Heart left ventricle (tissue), 13 donors: ENCODE data around the gene SSBP4.

Source experiments
- CTCF ChIP-seq, 12 donors: fragments of 200-600 bp; sonication (generic) in 4 of 12; IDR thresholded peaks; one replicate each; pipeline versions ENCODE4 v1.5.0 to v1.8.0; 2018 to 2022; ENCODE audit warnings: antibody characterized with exemption in 12 of 12, mild to moderate bottlenecking in 5 of 12
- POLR2A ChIP-seq, 2 donors: fragments of 450-650 bp; IDR thresholded peaks; one replicate each; pipeline ENCODE4 v1.6.1; 2017; ENCODE audit warnings: antibody characterized with exemption in 2 of 2, mild to moderate bottlenecking in 2 of 2, moderate library complexity in 2 of 2
- donor health status: ischemic (EF 13 %, LVEDD 7.1; RV severe dilation, severe dysfunction).
- donor health status: DM: no; HTN: yes; CAD: no.
- donor health status: DM: no; HTN: no; CAD: no.
- donor health status: ischemic (EF 25% LVEDD 6.9; RV normal size, moderate dysfunction).
- donor health status: ischemic (EF 25% LVEDD 5.7; RV mildly dilated, moderate dysfunction).
- donor health status: ischemic (EF 35%, LVEDD 5.7; RV mildly dilated, moderate dysfunction).
- donor health status: nonischemic (EF 11% LVEDD 7.7; RV severe dilation, severe dysfunction).
- donor health status: DM: yes; HTN: yes; CAD: no.
- donor health status: PGD.
- donor health status: ischemic (EF 29% LVEDD 5.4; RV normal size, mild dysfunction).
- donor health status: nonischemic (EF 23%, LVEDD 6.1; RV moderate dilation, normal function).

DNA sequence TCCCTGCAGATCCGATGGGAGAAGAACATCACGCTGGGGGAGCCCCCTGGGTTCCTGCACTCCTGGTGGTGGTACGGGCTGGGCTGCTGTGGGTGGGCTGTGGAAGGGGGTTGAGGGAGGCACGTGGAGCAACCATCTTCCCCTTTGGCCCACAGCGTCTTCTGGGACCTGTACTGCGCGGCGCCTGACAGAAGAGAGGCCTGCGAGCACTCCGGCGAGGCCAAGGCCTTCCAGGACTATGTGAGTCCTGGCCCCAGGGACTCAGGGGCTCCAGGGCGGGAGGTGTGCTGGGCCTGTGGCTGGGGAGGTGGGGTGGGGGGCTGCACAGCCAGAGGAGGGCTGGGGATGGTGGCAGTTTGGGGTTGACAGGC is 8.5 kb downstream of the SSBP4 start:
- TF ChIP-seq POLR2A (IDR thresholded peaks at IDR 0.05) (no peak), CTCF (IDR thresholded peaks at IDR 0.05) (no peak)
